ENCODE data around the gene MUS81.

GRCh38 chr11:65888163-65888814, 28.1 kb downstream of the MUS81 start, which contains the start of gene FIBP:
- peak; percentile 83 to 98 (median 96) for TF ChIP-seq CTCF (IDR thresholded peaks at IDR 0.05)
- peak; percentile 85 to 90 for TF ChIP-seq POLR2A (IDR thresholded peaks at IDR 0.05)
